GM23338 (cell line): ENCODE results near the gene HOXC5. TPM values are rescaled to one million over a fixed set of nuclear protein-coding genes. Genes with fewer than 3 reads are reported as not detected.

ENCODE experiments used
- ATAC-seq: fragments of 200-7000 bp; cut with Tn5 transposase; 3 replicates; pipeline ENCODE4 v1.9.1; 2020
- DNase-seq: peaks from one replicate; pipeline ENCODE4 v3.0.0-alpha.2; 2015; ENCODE audit warnings: low spot score
- H2AFZ ChIP-seq: fragments of 200-600 bp; sonication (generic); 2 replicates; pipeline ENCODE4 v1.8.0; 2016; ENCODE audit warnings: antibody characterized with exemption, mild to moderate bottlenecking, moderate library complexity
- H3F3A ChIP-seq: fragments of 200-600 bp; sonication (generic); replicated peaks from 2 replicates; pipeline ENCODE4 v1.8.0; 2017; ENCODE audit warnings: antibody characterized with exemption, mixed run types, low read depth
- H3K27ac ChIP-seq: fragments of 200-600 bp; sonication (generic); 2 replicates; pipeline ENCODE4 v1.6.1; 2016; ENCODE audit warnings: low read depth
- H3K27me3 ChIP-seq: fragments of 200-600 bp; sonication (generic); 2 replicates; pipeline ENCODE4 v1.8.0; 2016; ENCODE audit warnings: mild to moderate bottlenecking, mixed run types, moderate library complexity; ENCODE audit not compliant: insufficient read depth
- H3K36me3 ChIP-seq: fragments of 200-600 bp; sonication (generic); 2 replicates; pipeline ENCODE4 v1.8.0; 2016; ENCODE audit warnings: mild to moderate bottlenecking; ENCODE audit not compliant: insufficient read depth
- H3K4me1 ChIP-seq: fragments of 200-600 bp; sonication (generic); 2 replicates; pipeline ENCODE4 v1.8.0; 2016; ENCODE audit warnings: mild to moderate bottlenecking, moderate library complexity; ENCODE audit not compliant: insufficient read depth
- H3K4me2 ChIP-seq: fragments of 200-600 bp; sonication (generic); 2 replicates; pipeline ENCODE4 v1.7.1; 2017; ENCODE audit warnings: mixed run types
- H3K4me3 ChIP-seq: fragments of 200-600 bp; sonication (generic); 2 replicates; pipeline ENCODE4 v1.6.1; 2016; ENCODE audit warnings: mixed run types
- H3K79me2 ChIP-seq: fragments of 200-600 bp; sonication (generic); replicated peaks from 2 replicates; pipeline ENCODE4 v1.8.0; 2017; ENCODE audit warnings: mild to moderate bottlenecking; ENCODE audit not compliant: insufficient read depth
- H3K9me2 ChIP-seq: fragments of 200-600 bp; sonication (generic); 2 replicates; pipeline ENCODE4 v1.8.0; 2017; ENCODE audit not compliant: insufficient read depth
- H4K20me1 ChIP-seq: fragments of 200-600 bp; sonication (generic); replicated peaks from 2 replicates; pipeline ENCODE4 v1.8.0; 2017; ENCODE audit warnings: mild to moderate bottlenecking; ENCODE audit not compliant: insufficient read depth
- H3K27ac Mint-ChIP-seq: 2 replicates; pipeline ENCODE4 v1.8.0; 2020; ENCODE audit warnings: inconsistent platforms, mild to moderate bottlenecking, moderate library complexity, mixed read lengths
- H3K27me3 Mint-ChIP-seq: 3 replicates; pipeline ENCODE4 v1.8.0; 2022; ENCODE audit warnings: low read depth, mild to moderate bottlenecking, moderate library complexity, mixed read lengths, inconsistent platforms; ENCODE audit not compliant: insufficient read depth, poor library complexity
- H3K36me3 Mint-ChIP-seq: 3 replicates; pipeline ENCODE4 v1.8.0; 2021; ENCODE audit warnings: low read depth, mild to moderate bottlenecking, inconsistent platforms, moderate library complexity, mixed read lengths
- H3K4me1 Mint-ChIP-seq: 3 replicates; pipeline ENCODE4 v1.8.0; 2020; ENCODE audit warnings: mild to moderate bottlenecking, inconsistent platforms, mixed read lengths
- H3K4me3 Mint-ChIP-seq: 3 replicates; pipeline ENCODE4 v1.8.0; 2021; ENCODE audit warnings: moderate library complexity, mild to moderate bottlenecking, inconsistent platforms, mixed read lengths
- H3K9me3 Mint-ChIP-seq: 3 replicates; pipeline ENCODE4 v1.8.0; 2020; ENCODE audit warnings: moderate library complexity, mild to moderate bottlenecking, inconsistent platforms, mixed read lengths
- CREB1 ChIP-seq: fragments of 250-450 bp; sonication (Bioruptor Pico); IDR thresholded peaks from 2 replicates; pipeline ENCODE4 v1.5.0; 2020; ENCODE audit warnings: low read depth, mild to moderate bottlenecking, moderate library complexity
- EZH2 ChIP-seq: fragments of 200-600 bp; sonication (generic); IDR thresholded peaks from one replicate; pipeline ENCODE4 v1.8.0; 2017; ENCODE audit warnings: antibody characterized with exemption, mild to moderate bottlenecking, low read depth; ENCODE audit not compliant: unreplicated experiment
- EZH2phosphoT487 ChIP-seq: fragments of 200-600 bp; sonication (generic); IDR thresholded peaks from one replicate; pipeline ENCODE4 v1.8.1; 2018; ENCODE audit warnings: antibody characterized with exemption; ENCODE audit not compliant: unreplicated experiment
- JUNB ChIP-seq: IDR thresholded peaks from one replicate; pipeline ENCODE4 v1.6.1; 2016; ENCODE audit warnings: antibody characterized with exemption; ENCODE audit not compliant: unreplicated experiment
- NANOG ChIP-seq: IDR thresholded peaks from 2 replicates; pipeline ENCODE4 v1.6.1; 2016; ENCODE audit warnings: antibody characterized with exemption, borderline replicate concordance
- POLR2AphosphoS5 ChIP-seq: IDR thresholded peaks from 2 replicates; pipeline ENCODE4 v1.6.1; 2016; ENCODE audit warnings: antibody characterized with exemption, low read depth
- REST ChIP-seq: IDR thresholded peaks from one replicate; pipeline ENCODE4 v1.6.1; 2018; ENCODE audit warnings: antibody characterized with exemption; ENCODE audit not compliant: unreplicated experiment
- STAT1 ChIP-seq: IDR thresholded peaks from one replicate; pipeline ENCODE4 v1.6.1; 2016; ENCODE audit warnings: antibody characterized with exemption; ENCODE audit not compliant: unreplicated experiment
- ZNF114 ChIP-seq: fragments of 250-450 bp; sonication (Bioruptor Pico); IDR thresholded peaks from 2 replicates; pipeline ENCODE4 v1.5.0; 2020; ENCODE audit warnings: mild to moderate bottlenecking, moderate library complexity
- ZNF331 ChIP-seq: fragments of 250-450 bp; sonication (Bioruptor Pico); IDR thresholded peaks from 2 replicates; pipeline ENCODE4 v1.5.0; 2020; ENCODE audit warnings: low read depth, mild to moderate bottlenecking, moderate library complexity
- ZNF462 ChIP-seq: fragments of 250-450 bp; sonication (Bioruptor Pico); IDR thresholded peaks from 2 replicates; pipeline ENCODE4 v1.5.0; 2020; ENCODE audit warnings: mild to moderate bottlenecking, moderate library complexity
- polyA plus RNA-seq: library from polyadenylated mRNA; unstranded; fragments of >200 nt; fragmentation: Nextera tagmentation; extraction: Ambion mirVana; gene quantifications from 2 replicates; pipeline ENCODE4 v1.2.1, GENCODE V29; 2016
- total RNA-seq: library from RNA; depleted of rRNA; stranded (reverse); fragments of >200 nt; shearing (Covaris generic); gene quantifications from 2 replicates; pipeline ENCODE4 v1.2.3, GENCODE V29; 2014
- TF ChIP-seq, protein P1 (sequence below), 2 experiments: fragments of 200-600 bp in 1 of 2; sonication (generic) in 1 of 2; conservative IDR thresholded peaks; 2 replicates each; pipeline versions ENCODE4 v1.5.1 to v1.6.1; 2016 to 2017; ENCODE audit warnings: antibody characterized with exemption in 2 of 2, low read depth in 2 of 2, mild to moderate bottlenecking in 2 of 2, moderate library complexity in 1 of 2
- TF ChIP-seq, protein P2 (sequence below): IDR thresholded peaks from 2 replicates; pipeline ENCODE4 v1.6.1; 2016; ENCODE audit warnings: antibody characterized with exemption

Gene HOXC5
- total and polyA plus RNA-seq, 2 experiments from 2014 or later = not detected

DNA sequence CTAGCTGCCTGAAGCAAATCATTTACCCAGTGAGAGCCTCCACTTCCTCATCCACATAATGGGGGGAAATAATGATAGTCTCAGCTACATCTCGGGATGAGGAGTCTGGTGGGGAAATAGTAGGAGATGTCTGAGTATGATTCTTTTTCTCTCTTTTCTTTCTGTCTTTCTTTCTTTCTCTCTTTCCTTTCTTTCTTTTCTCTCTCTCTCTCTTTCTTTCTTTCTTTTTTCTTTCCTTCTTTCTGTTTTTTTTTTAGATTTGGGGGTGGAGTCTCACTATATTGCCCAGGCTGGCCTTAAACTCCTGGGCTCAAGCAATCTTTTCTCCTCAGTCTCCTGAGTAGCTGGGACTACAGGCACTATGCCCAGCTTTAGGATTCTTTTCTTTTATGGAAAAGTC lies 33.6 kb downstream of the HOXC5 start:
- Histone ChIP-seq H3K4me2 (no peak overlapping the region), H3K27me3 (peaks cover 96% of the 10 kb centered on the region), H4K20me1 (0 out of 2 replicates have a peak, but pooled peaks cover 2% of the 10 kb centered on the region), H3K4me1 (peaks cover 13% of the 10 kb centered on the region), H3F3A (no peaks in the 10 kb centered on the region), H3K36me3 (no peaks in the 10 kb centered on the region), H3K79me2 (no peaks in the 10 kb centered on the region), H3K4me3 (no peak overlapping the region), H2AFZ (no peak overlapping the region), H3K9me2 (no peaks in the 10 kb centered on the region), H3K27ac (no peak overlapping the region)
- no peak for TF ChIP-seq REST
- TF ChIP-seq, protein P1, sequence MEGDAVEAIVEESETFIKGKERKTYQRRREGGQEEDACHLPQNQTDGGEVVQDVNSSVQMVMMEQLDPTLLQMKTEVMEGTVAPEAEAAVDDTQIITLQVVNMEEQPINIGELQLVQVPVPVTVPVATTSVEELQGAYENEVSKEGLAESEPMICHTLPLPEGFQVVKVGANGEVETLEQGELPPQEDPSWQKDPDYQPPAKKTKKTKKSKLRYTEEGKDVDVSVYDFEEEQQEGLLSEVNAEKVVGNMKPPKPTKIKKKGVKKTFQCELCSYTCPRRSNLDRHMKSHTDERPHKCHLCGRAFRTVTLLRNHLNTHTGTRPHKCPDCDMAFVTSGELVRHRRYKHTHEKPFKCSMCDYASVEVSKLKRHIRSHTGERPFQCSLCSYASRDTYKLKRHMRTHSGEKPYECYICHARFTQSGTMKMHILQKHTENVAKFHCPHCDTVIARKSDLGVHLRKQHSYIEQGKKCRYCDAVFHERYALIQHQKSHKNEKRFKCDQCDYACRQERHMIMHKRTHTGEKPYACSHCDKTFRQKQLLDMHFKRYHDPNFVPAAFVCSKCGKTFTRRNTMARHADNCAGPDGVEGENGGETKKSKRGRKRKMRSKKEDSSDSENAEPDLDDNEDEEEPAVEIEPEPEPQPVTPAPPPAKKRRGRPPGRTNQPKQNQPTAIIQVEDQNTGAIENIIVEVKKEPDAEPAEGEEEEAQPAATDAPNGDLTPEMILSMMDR (conservative IDR thresholded peaks at IDR 0.05; ENCODE audit: low read depth in 2 of 2) = no peak
- TF ChIP-seq ZNF114 (CRISPR knock-in tag) = no peak
- TF ChIP-seq ZNF462 = no peak
- no peak for TF ChIP-seq EZH2
- no peak for TF ChIP-seq EZH2phosphoT487
- TF ChIP-seq STAT1 = no peak
- TF ChIP-seq CREB1 (CRISPR knock-in tag) = no peak
- no peak for TF ChIP-seq POLR2AphosphoS5
- no peak for TF ChIP-seq ZNF331 (CRISPR knock-in tag)
- TF ChIP-seq NANOG = no peak
- no peak for TF ChIP-seq JUNB
- TF ChIP-seq, protein P2, sequence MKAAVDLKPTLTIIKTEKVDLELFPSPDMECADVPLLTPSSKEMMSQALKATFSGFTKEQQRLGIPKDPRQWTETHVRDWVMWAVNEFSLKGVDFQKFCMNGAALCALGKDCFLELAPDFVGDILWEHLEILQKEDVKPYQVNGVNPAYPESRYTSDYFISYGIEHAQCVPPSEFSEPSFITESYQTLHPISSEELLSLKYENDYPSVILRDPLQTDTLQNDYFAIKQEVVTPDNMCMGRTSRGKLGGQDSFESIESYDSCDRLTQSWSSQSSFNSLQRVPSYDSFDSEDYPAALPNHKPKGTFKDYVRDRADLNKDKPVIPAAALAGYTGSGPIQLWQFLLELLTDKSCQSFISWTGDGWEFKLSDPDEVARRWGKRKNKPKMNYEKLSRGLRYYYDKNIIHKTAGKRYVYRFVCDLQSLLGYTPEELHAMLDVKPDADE = no peak
- Mint-ChIP-seq H3K4me1 (peaks cover 11% of the 10 kb centered on the region), H3K27ac (no peak overlapping the region), H3K36me3 (no peaks in the 10 kb centered on the region), H3K9me3 (no peaks in the 10 kb centered on the region), H3K27me3 (peaks cover 45% of the 10 kb centered on the region), H3K4me3 (no peak overlapping the region)
- DNase-seq (no peak), ATAC-seq (no peak)
